ENCODE data around the gene C5AR1. TPM values are rescaled to one million over a fixed set of nuclear protein-coding genes. Genes with fewer than 3 reads are reported as not detected.

Gene C5AR1
- total and polyA plus RNA-seq, 9 of the 15 experiments (the other 6 are each of a cell fraction or from before 2014, with no cell fraction given), result 0.06 to 1.6 (median 0.28) TPM; not detected in 3

DNA sequence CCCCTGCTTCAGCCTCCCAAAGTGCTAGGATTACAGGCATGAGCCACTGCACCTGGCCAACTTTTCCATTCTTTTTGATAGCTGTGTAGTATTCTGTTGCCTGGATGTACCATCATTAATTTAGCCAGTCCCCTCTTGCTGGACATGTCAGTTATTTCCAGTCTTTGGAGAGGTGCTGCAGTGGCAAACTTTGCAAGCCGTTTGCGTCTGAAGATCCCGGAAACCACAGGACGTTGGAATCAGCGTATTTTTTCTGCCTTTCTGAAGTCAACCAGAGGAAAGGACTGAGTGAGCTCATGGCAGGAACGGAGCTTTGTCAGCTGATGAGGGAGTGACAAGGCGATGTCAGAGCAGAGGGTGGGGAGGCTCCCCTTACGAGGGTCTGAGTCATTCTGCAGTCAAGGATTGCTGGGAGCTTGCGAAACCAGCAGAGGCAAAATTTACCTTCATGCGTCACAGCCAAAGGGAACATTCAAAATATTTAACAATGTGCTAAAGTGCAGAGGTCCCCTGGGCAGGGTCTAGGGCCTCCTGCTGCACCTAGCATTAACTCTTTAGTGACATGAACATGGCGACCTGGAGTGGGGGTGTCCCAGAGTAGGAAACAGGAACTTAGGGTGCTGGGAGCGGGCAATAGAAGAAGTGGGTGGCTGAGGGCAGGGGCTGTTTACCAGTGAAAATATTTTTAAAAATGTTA is 5.6 kb downstream of the C5AR1 start (continued):
- TF ChIP-seq, protein P1, sequence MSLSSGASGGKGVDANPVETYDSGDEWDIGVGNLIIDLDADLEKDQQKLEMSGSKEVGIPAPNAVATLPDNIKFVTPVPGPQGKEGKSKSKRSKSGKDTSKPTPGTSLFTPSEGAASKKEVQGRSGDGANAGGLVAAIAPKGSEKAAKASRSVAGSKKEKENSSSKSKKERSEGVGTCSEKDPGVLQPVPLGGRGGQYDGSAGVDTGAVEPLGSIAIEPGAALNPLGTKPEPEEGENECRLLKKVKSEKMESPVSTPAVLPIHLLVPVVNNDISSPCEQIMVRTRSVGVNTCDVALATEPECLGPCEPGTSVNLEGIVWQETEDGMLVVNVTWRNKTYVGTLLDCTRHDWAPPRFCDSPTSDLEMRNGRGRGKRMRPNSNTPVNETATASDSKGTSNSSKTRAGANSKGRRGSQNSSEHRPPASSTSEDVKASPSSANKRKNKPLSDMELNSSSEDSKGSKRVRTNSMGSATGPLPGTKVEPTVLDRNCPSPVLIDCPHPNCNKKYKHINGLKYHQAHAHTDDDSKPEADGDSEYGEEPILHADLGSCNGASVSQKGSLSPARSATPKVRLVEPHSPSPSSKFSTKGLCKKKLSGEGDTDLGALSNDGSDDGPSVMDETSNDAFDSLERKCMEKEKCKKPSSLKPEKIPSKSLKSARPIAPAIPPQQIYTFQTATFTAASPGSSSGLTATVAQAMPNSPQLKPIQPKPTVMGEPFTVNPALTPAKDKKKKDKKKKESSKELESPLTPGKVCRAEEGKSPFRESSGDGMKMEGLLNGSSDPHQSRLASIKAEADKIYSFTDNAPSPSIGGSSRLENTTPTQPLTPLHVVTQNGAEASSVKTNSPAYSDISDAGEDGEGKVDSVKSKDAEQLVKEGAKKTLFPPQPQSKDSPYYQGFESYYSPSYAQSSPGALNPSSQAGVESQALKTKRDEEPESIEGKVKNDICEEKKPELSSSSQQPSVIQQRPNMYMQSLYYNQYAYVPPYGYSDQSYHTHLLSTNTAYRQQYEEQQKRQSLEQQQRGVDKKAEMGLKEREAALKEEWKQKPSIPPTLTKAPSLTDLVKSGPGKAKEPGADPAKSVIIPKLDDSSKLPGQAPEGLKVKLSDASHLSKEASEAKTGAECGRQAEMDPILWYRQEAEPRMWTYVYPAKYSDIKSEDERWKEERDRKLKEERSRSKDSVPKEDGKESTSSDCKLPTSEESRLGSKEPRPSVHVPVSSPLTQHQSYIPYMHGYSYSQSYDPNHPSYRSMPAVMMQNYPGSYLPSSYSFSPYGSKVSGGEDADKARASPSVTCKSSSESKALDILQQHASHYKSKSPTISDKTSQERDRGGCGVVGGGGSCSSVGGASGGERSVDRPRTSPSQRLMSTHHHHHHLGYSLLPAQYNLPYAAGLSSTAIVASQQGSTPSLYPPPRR (CRISPR knock-in tag; IDR thresholded peaks at IDR 0.05; ENCODE audit: borderline replicate concordance), result no peak
- TF ChIP-seq, protein P2, sequence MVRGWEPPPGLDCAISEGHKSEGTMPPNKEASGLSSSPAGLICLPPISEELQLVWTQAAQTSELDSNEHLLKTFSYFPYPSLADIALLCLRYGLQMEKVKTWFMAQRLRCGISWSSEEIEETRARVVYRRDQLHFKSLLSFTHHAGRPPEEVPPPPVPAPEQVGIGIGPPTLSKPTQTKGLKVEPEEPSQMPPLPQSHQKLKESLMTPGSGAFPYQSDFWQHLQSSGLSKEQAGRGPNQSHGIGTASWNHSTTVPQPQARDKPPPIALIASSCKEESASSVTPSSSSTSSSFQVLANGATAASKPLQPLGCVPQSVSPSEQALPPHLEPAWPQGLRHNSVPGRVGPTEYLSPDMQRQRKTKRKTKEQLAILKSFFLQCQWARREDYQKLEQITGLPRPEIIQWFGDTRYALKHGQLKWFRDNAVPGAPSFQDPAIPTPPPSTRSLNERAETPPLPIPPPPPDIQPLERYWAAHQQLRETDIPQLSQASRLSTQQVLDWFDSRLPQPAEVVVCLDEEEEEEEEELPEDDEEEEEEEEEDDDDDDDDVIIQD (CRISPR knock-in tag; IDR thresholded peaks at IDR 0.05), result no peak
- no peak for TF ChIP-seq ZNF224 (CRISPR knock-in tag; IDR thresholded peaks at IDR 0.05)
- no peak for TF ChIP-seq U2AF2 (optimal IDR thresholded peaks at IDR 0.05; ENCODE audit: low read depth, low read length)
- TF ChIP-seq HMG20B (CRISPR knock-in tag; IDR thresholded peaks at IDR 0.05), result no peak
- TF ChIP-seq ZNF239 (CRISPR knock-in tag; IDR thresholded peaks at IDR 0.05), result no peak
- TF ChIP-seq, protein P3, sequence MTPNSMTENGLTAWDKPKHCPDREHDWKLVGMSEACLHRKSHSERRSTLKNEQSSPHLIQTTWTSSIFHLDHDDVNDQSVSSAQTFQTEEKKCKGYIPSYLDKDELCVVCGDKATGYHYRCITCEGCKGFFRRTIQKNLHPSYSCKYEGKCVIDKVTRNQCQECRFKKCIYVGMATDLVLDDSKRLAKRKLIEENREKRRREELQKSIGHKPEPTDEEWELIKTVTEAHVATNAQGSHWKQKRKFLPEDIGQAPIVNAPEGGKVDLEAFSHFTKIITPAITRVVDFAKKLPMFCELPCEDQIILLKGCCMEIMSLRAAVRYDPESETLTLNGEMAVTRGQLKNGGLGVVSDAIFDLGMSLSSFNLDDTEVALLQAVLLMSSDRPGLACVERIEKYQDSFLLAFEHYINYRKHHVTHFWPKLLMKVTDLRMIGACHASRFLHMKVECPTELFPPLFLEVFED (CRISPR knock-in tag; conservative IDR thresholded peaks at IDR 0.05), result no peak
- TF ChIP-seq, protein P4, sequence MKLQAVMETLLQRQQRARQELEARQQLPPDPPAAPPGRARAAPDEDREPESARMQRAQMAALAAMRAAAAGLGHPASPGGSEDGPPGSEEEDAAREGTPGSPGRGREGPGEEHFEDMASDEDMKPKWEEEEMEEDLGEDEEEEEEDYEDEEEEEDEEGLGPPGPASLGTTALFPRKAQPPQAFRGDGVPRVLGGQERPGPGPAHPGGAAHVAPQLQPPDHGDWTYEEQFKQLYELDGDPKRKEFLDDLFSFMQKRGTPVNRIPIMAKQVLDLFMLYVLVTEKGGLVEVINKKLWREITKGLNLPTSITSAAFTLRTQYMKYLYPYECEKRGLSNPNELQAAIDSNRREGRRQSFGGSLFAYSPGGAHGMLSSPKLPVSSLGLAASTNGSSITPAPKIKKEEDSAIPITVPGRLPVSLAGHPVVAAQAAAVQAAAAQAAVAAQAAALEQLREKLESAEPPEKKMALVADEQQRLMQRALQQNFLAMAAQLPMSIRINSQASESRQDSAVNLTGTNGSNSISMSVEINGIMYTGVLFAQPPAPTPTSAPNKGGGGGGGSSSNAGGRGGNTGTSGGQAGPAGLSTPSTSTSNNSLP (IDR thresholded peaks at IDR 0.05; ENCODE audit: borderline replicate concordance, low read depth, low read length), result no peak
- peak; percentile 26 to 65; a peak in 2 of 4 replicates for TF ChIP-seq TEAD1 (CRISPR knock-in tag; IDR thresholded peaks at IDR 0.05)
- TF ChIP-seq, protein P5, sequence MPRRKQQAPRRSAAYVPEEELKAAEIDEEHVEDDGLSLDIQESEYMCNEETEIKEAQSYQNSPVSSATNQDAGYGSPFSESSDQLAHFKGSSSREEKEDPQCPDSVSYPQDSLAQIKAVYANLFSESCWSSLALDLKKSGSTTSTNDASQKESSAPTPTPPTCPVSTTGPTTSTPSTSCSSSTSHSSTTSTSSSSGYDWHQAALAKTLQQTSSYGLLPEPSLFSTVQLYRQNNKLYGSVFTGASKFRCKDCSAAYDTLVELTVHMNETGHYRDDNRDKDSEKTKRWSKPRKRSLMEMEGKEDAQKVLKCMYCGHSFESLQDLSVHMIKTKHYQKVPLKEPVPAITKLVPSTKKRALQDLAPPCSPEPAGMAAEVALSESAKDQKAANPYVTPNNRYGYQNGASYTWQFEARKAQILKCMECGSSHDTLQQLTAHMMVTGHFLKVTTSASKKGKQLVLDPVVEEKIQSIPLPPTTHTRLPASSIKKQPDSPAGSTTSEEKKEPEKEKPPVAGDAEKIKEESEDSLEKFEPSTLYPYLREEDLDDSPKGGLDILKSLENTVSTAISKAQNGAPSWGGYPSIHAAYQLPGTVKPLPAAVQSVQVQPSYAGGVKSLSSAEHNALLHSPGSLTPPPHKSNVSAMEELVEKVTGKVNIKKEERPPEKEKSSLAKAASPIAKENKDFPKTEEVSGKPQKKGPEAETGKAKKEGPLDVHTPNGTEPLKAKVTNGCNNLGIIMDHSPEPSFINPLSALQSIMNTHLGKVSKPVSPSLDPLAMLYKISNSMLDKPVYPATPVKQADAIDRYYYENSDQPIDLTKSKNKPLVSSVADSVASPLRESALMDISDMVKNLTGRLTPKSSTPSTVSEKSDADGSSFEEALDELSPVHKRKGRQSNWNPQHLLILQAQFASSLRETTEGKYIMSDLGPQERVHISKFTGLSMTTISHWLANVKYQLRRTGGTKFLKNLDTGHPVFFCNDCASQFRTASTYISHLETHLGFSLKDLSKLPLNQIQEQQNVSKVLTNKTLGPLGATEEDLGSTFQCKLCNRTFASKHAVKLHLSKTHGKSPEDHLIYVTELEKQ (CRISPR knock-in tag; IDR thresholded peaks at IDR 0.05), result no peak
- TF ChIP-seq ZNF253 (CRISPR knock-in tag; conservative IDR thresholded peaks at IDR 0.05), result no peak
- TF ChIP-seq NCOA1 (IDR thresholded peaks at IDR 0.05; ENCODE audit: low read depth), result peak; percentile 87
- no peak for TF ChIP-seq GTF2A2 (tag; IDR thresholded peaks at IDR 0.05)
- peak; percentile 57; the same call in 1 of the 2 replicates for TF ChIP-seq SMAD4 (CRISPR knock-in tag; conservative IDR thresholded peaks at IDR 0.05)

Measured in K562 (cell line).